Measurements from ENCODE around the gene TRPM3.

TRPM3 gene

DNA sequence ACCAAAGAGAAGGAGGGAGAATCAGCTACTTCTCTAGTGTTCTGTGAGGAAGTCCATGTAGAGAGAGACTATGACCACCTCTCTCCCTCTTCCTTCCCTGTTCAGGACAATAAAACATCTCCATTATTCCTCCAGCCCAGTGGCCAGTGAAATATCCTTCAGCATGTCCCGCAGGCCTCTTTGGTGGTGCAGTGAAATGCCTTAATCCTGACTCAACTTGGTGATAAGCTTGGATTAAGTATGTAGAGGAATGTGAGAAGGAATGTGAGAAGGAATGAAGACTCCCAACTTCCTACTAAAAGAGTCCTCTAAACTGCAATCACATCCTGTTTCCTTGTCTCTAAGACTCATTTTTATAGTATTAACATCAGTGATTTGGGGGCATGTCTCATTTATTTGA is 167.3 kb downstream of the TRPM3 start:
- no peak overlapping the region for H3K9ac ChIP-seq
- no peaks in the 10 kb centered on the region for H3K36me3 ChIP-seq
- TF ChIP-seq Cebpa-rat (IDR thresholded peaks at IDR 0.05), result no peak
- H3K9me3 ChIP-seq, result no peaks in the 10 kb centered on the region
- no peak overlapping the region for H3K27ac ChIP-seq
- H3K4me2 ChIP-seq, result no peak overlapping the region
- peaks cover 5% of the 10 kb centered on the region; the same call in 1 of the 2 replicates for H3K4me1 ChIP-seq
- H3K4me3 ChIP-seq, result no peak overlapping the region
- no peaks in the 10 kb centered on the region for H4K20me1 ChIP-seq
- H3K27me3 ChIP-seq, result no peaks in the 10 kb centered on the region

DNA sequence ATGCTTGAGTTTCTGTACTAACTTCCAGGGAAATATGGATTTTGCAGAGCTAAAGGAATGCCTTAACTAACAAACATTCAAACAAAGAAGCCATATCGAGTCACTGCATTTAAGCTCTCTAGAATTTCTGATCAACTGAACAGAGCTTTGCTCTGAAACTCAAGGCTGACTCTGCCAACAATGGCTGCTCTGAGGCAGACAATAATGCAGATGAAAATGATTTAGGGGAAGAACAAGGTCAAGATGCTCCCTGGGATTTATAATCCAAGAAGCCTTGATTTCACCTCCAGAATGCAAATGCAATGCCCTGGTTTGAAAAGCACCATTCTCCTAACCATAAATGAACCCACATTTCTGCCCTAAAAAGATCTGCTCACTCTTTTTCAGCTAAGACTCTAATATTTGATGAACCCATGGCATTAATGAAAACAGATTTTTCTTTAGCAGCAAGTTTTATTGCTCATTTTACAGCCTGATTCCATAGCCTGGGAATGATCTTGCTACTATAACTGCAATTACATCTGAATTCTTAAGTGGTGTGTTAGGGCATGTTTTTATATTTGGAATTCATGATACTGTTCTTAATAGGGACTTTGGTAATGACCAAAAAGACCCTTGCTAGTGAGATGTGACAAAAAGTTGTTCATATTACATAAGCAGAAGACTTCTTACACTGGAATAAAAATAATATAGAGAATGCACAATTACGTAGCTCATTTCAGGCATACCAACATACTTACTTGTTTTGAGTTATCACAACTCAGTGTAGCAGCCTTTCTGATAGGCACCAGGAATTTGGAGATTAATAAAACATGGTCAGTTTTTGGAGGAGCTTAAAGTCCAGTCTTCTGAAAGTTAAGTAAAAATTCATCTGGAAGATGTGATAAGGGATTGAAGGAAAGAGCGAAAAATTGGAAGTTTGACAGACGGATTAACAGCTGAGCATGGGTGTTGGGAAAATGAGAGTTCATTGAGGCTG is 169.4 kb downstream of the TRPM3 start:
- H3K27me3 ChIP-seq, result no peaks in the 10 kb centered on the region
- no peaks in the 10 kb centered on the region for H3K36me3 ChIP-seq
- H3K9me3 ChIP-seq, result no peaks in the 10 kb centered on the region
- H3K4me2 ChIP-seq, result no peak overlapping the region
- H3K4me1 ChIP-seq, result peaks cover 6% of the 10 kb centered on the region; the same call in 1 of the 2 replicates
- no peak overlapping the region for H3K4me3 ChIP-seq
- no peak for TF ChIP-seq Cebpa-rat (IDR thresholded peaks at IDR 0.05)
- H4K20me1 ChIP-seq, result no peaks in the 10 kb centered on the region
- H3K27ac ChIP-seq, result no peak overlapping the region
- no peak overlapping the region for H3K9ac ChIP-seq

DNA sequence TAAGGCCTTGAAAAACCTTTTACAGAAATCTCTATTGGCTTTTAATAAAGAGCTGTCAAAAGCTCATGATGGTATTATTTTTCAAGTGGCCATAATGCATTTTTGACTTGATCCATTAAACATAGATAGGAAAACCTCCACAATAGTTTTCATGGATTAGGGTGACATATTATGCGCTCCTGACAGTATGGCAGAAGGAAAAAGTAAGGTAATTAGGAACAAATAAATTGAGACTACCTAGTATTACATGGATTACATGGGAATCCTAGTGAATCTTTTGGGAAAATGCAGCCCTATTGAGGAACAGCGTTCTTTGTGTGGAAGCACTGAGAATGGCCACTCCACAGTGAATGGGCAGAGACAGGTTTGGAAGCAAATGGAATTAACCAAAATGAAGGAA is 171.2 kb downstream of the TRPM3 start:
- no peaks in the 10 kb centered on the region for H3K9me3 ChIP-seq
- H3K36me3 ChIP-seq, result no peaks in the 10 kb centered on the region
- H3K4me3 ChIP-seq, result no peak overlapping the region
- peaks cover 6% of the 10 kb centered on the region; the same call in 1 of the 2 replicates for H3K4me1 ChIP-seq
- H3K9ac ChIP-seq, result no peak overlapping the region
- TF ChIP-seq Cebpa-rat (IDR thresholded peaks at IDR 0.05), result no peak
- H4K20me1 ChIP-seq, result no peaks in the 10 kb centered on the region
- no peak overlapping the region for H3K27ac ChIP-seq
- no peaks in the 10 kb centered on the region for H3K27me3 ChIP-seq
- H3K4me2 ChIP-seq, result no peak overlapping the region

DNA sequence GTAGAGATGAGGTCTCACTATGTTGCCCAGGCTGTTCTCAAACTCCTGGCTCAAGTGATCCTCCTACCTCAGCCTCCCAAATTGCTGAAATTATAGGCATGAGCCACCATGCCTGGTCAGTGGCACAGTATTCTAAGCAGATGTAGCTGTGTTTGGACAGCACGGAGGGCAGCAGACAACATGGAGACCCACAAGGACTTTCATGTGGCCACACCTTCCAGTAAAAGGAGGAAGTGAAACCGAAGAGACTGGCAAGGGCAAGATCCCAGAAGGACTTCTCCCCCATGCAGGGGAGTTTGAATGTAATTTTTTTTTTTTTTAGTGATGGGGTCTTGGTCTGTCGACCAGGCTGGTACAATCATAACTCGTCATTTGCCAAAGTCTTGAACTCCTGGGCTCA is 172.2 kb downstream of the TRPM3 start:
- H3K27me3 ChIP-seq, result no peaks in the 10 kb centered on the region
- H3K4me1 ChIP-seq, result peaks cover 6% of the 10 kb centered on the region; the same call in 1 of the 2 replicates
- no peaks in the 10 kb centered on the region for H3K36me3 ChIP-seq
- no peak overlapping the region for H3K4me3 ChIP-seq
- H3K9me3 ChIP-seq, result no peaks in the 10 kb centered on the region
- H3K9ac ChIP-seq, result no peak overlapping the region
- H3K27ac ChIP-seq, result no peak overlapping the region
- 0 out of 2 replicates have a peak overlapping the region, but pooled peaks have one; percentile 14 for H3K4me2 ChIP-seq
- H4K20me1 ChIP-seq, result no peaks in the 10 kb centered on the region
- no peak for TF ChIP-seq Cebpa-rat (IDR thresholded peaks at IDR 0.05)

DNA sequence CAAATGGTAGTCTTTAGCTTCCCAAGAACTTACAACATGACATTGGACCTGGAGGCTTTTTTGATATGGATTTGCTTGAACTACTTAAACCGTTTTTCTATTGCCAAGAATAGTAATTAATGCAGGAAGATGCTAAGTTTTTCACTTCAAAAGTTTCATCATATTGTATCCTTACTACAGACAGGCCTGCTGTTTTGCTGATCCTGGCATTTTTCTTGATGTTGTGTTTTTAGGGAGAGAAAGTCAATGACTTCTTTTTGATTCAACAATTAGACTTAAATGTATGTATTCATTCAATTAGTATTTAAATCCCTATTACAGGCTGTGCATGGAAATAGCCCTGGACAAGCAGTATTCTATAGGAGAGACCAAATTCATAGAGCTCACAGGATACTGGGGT is 172.7 kb downstream of the TRPM3 start:
- Histone ChIP-seq H3K9ac (no peak overlapping the region), H3K27ac (no peak overlapping the region), H3K4me2 (no peak overlapping the region), H3K4me1 (peaks cover 6% of the 10 kb centered on the region; the same call in 1 of the 2 replicates), H3K27me3 (no peaks in the 10 kb centered on the region), H3K9me3 (no peaks in the 10 kb centered on the region), H3K4me3 (no peak overlapping the region), H3K36me3 (no peaks in the 10 kb centered on the region), H4K20me1 (no peaks in the 10 kb centered on the region)
- no peak for TF ChIP-seq Cebpa-rat (IDR thresholded peaks at IDR 0.05)

DNA sequence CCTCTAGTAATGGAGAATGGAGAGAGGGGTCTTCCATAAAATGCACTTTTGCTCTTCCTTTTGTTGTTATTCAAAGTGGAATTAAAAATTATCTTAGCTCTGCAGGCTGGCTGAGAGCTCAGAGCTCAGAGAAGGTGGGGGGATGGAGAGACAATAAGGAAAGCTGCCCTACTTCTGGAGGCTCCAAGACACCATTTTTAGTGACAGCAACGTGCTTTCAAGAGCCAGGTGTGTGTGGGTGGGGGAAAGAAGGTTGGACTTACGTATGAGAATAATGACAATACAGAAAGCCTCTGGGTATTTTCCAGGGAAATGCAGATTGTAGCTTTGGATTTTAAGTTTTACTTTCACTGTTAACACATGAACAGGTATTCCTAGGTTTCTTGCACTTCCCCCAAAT is 173.9 kb downstream of the TRPM3 start:
- no peak overlapping the region for H3K4me2 ChIP-seq

DNA sequence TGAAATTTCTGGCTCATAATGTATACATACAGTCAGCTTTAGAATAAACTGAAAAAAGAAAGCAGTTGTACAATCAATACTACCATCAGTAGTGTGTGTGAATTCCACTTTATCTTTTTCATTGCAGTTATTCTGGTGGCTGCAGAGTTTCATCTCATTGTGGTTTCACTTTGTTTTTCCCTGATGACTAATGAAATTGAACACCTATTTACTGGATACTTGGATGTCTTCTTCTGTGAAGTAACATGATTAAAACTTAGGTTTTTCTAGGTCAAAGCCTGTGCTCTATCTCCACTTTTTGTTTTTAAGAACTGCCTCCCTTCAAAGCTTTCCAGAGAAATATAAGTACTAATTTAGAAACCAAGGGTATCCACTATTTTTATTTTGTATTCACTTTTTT is 174.3 kb downstream of the TRPM3 start:
- no peak overlapping the region for H3K4me2 ChIP-seq

More for the DNA sequence above, 173.9 kb downstream of the TRPM3 start:
- Histone ChIP-seq H3K27ac (no peak overlapping the region), H3K36me3 (no peaks in the 10 kb centered on the region), H3K4me3 (no peak overlapping the region), H3K4me1 (peaks cover 6% of the 10 kb centered on the region; the same call in 1 of the 2 replicates), H4K20me1 (no peaks in the 10 kb centered on the region), H3K9ac (no peak overlapping the region), H3K9me3 (no peaks in the 10 kb centered on the region), H3K27me3 (no peaks in the 10 kb centered on the region)
- no peak for TF ChIP-seq Cebpa-rat (IDR thresholded peaks at IDR 0.05)

DNA sequence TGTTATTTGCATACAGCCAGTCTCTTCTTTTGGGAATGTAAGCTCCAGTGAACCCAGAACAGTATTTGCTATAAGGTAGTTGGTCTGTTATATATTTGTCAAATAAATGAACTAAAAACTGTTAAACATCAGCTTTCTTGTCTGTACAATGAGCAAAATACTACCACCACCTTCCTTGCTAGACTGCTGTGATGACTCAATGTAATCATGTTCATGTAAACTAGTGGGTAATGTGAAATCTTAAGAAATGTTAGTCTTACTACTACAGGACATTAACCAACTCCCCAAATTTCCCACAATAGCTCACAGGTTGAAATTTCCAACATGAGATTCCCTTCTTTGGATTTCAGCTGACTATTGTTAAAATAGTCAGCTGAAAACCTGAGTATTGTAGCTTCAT is 176.1 kb downstream of the TRPM3 start:
- Histone ChIP-seq H3K27me3 (no peaks in the 10 kb centered on the region), H3K4me2 (no peak overlapping the region), H3K4me1 (peaks cover 6% of the 10 kb centered on the region; the same call in 1 of the 2 replicates), H3K9ac (no peak overlapping the region), H3K9me3 (no peaks in the 10 kb centered on the region), H3K36me3 (no peaks in the 10 kb centered on the region), H3K4me3 (no peak overlapping the region), H4K20me1 (no peaks in the 10 kb centered on the region), H3K27ac (no peak overlapping the region)
- TF ChIP-seq Cebpa-rat (IDR thresholded peaks at IDR 0.05), result no peak

More for the DNA sequence above, 174.3 kb downstream of the TRPM3 start:
- Histone ChIP-seq H3K36me3 (no peaks in the 10 kb centered on the region), H3K27ac (no peak overlapping the region), H3K4me1 (peaks cover 6% of the 10 kb centered on the region; the same call in 1 of the 2 replicates), H4K20me1 (no peaks in the 10 kb centered on the region), H3K9me3 (no peaks in the 10 kb centered on the region), H3K9ac (no peak overlapping the region), H3K4me3 (no peak overlapping the region), H3K27me3 (no peaks in the 10 kb centered on the region)
- no peak for TF ChIP-seq Cebpa-rat (IDR thresholded peaks at IDR 0.05)

DNA sequence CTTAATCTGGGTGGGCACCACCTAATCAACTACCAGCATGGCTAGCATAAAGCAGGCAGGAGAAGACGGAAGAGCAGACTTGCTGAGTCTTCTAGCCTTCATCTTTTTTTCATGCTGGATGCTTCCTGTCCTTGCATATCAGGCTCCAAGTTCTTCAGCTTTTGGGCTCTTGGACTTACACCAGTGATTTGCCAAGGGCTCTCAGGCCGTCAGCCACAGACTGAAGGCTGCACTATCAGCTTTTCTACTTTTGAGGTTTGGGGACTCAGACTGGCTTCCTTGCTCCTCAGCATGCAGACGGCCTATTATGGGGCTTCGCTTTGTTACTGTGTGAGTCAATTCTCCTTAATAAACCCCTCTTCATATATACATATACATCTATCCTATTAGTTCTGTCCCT is 180.2 kb downstream of the TRPM3 start:
- no peak for TF ChIP-seq Cebpa-rat (IDR thresholded peaks at IDR 0.05)
- H3K9ac ChIP-seq, result no peak overlapping the region
- H3K4me1 ChIP-seq, result no peaks in the 10 kb centered on the region
- no peak overlapping the region for H3K4me3 ChIP-seq
- H4K20me1 ChIP-seq, result no peaks in the 10 kb centered on the region
- no peaks in the 10 kb centered on the region for H3K36me3 ChIP-seq
- no peak overlapping the region for H3K4me2 ChIP-seq
- no peak overlapping the region for H3K27ac ChIP-seq
- no peaks in the 10 kb centered on the region for H3K27me3 ChIP-seq
- H3K9me3 ChIP-seq, result no peaks in the 10 kb centered on the region

DNA sequence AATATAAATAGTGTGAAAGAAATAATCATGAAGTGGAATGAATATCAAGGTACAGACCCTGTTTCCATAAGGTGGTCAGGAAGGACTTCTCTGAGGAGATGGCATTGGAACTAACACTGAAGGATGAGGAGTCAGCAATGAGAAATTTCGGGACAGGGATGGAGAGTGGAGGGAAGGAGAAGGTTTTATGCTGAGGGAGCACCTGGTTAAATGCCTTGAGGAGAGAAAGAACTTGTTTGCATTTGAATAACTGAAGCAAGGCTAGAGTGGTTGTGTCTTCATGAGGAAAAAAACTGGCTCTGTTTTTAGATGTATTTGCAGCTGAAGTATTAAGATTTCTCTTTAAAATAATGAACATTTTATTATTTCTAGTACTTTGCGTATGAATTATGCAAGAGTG is 180.8 kb downstream of the TRPM3 start:
- H3K4me1 ChIP-seq, result no peaks in the 10 kb centered on the region
- H3K9ac ChIP-seq, result no peak overlapping the region
- H3K9me3 ChIP-seq, result no peaks in the 10 kb centered on the region
- H3K4me3 ChIP-seq, result no peak overlapping the region
- no peaks in the 10 kb centered on the region for H4K20me1 ChIP-seq
- no peak overlapping the region for H3K4me2 ChIP-seq
- H3K27ac ChIP-seq, result no peak overlapping the region
- H3K36me3 ChIP-seq, result no peaks in the 10 kb centered on the region
- H3K27me3 ChIP-seq, result no peaks in the 10 kb centered on the region
- no peak for TF ChIP-seq Cebpa-rat (IDR thresholded peaks at IDR 0.05)
